Left lobe of liver (tissue), 2 donors: ENCODE measurements around the gene FTO. TPM values are rescaled to one million over a fixed set of nuclear protein-coding genes. Genes with fewer than 3 reads are reported as not detected.
A peak's percentile ranks its signal among the peaks of the same experiment; 100 is the strongest.

Experiments used
- ATAC-seq: fragments of 200-7000 bp; cut with Tn5 transposase; one replicate; pipeline ENCODE4 v1.9.1; 2020; ENCODE audit warnings: mild to moderate bottlenecking, moderate library complexity
- DNase-seq: peaks from one replicate; pipeline ENCODE4 v3.0.0-alpha.2; 2020; ENCODE audit warnings: low spot score
- total RNA-seq: library from RNA; stranded (reverse); gene quantifications from one replicate; pipeline ENCODE4 v1.2.1, GENCODE V29; 2021
- donor health status: DM: no; HTN: no; CAD: no; lungs with moderate emphysema.
- donor health status: DM: no; HTN: yes; CAD: no.

FTO gene
- total RNA-seq, 1 donor from 2014 or later = 29.9 TPM

DNA sequence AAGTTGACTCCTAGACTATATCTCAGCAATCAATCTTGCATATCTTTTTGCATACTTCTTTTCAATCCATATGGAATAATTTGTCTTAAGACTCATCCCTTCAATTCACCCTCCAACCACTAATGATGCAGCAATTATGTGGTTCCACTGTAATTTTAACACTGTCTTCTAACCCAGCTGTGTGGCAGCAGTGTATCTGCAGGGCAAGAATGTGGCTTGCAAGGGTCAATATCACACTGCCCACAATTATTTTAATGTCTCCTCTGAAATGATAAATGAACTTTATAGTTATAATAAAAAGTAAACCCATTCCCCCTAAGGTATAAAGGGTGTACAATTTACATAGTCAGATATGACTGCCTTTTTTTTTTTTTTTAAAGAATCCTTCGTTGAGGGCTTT lies 48.6 kb downstream of the FTO start:
- ATAC-seq (no peak), DNase-seq (no peak)

- no peak for DNase-seq
- ATAC-seq = no peak
Observed at GRCh38 chr16:53753431-53753830, 49.5 kb downstream of the FTO start.

GRCh38 chr16:53755026-53755910 lies 51.3 kb downstream of the FTO start:
- no peak for ATAC-seq
- no peak for DNase-seq

DNA sequence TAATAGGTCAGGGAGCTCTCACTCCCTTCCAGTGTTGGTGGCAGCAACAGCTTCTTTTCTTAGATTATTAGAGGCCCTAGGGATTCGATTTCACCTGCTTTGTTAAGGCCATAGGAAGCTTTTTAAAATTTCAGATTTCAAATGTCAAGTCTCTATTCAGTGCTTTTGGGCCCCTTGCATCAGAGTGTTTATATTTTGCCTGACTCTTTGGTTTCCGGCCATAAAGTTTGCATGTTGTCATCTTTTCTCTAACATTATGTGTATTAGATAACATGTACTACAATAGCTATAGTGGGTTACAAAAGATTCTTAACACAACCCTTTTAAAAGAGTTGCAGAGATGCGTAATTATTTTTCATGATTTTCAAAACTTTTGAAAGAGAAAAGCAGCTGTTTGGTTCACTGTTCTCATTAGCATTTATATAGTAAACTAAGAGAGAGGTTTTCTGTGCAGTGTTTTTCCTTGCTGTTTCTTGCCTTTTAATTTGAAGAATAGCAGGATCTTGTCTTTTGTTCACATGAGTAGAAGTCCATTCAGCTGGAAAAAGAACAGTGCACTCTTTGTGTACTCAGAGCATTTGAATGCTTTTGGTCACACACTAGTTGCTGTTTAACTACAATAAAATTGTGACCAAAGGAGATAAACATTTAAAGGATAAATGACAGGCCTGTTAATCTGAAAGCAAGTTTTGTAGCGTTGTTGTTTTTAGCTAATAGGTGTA lies 52.5 kb downstream of the FTO start:
- peak; percentile 76 for ATAC-seq
- DNase-seq = no peak

DNA sequence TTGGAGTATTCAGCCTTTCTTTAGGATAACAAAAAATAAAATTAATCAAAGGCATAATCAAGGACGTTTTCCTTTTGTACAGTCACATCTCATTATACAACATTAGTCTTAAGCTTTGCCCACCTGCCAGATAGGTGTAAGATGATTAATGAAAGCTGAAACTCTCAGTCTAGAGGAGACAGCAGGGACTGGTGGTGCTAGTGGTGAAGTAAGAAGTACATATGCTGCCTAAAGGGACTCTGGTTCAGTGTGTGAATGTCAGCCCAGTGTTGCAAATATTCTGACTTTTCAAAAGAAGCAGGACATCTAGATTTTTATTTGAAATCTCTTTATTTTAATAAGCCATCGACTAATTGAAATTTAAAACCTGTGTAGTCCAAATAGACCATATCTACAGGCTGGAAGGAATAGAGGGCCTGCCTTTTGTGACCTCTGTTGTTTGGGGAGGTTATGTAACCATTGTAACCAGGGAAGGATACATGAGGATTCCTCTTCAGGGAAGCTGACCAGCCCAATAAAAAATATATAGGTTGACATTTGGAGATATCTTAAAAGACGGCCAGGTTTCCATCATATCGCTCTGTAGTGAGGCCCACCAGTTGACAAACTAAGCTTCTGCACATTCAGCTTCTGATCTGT lies 54.1 kb downstream of the FTO start:
- ATAC-seq (peak; percentile 64), DNase-seq (no peak)

GRCh38 chr16:53761962-53762703 lies 58.2 kb downstream of the FTO start:
- DNase-seq = no peak

GRCh38 chr16:53766304-53767016 lies 62.5 kb downstream of the FTO start:
- ATAC-seq = no peak
- DNase-seq = no peak

More at GRCh38 chr16:53761962-53762703, 58.2 kb downstream of the FTO start:
- ATAC-seq = peak; percentile 92

GRCh38 chr16:53768167-53768566 lies 64.2 kb downstream of the FTO start:
- DNase-seq = no peak
- ATAC-seq = no peak

DNA sequence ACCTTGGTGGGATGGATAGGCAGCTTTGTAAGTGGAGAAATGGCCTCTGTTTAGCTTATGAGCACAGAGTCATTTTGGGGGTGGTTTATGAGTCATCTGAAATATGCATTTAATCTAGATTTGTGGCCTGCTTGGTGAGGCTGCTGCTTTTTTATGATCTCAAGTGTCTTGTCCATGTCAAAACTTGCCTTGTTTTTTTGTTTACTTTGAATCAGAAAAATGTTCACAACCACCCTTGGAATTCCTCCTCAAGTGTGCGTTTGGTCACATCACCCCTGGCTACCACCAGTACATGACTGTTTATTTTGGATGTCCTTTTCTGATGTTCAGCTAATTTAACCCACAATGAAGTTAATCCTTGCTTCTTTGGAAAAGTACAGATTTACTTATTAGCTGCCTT lies 64.6 kb downstream of the FTO start:
- ATAC-seq (no peak), DNase-seq (no peak)

- DNase-seq = no peak
- no peak for ATAC-seq
Observed at GRCh38 chr16:53769185-53769584, 65.2 kb downstream of the FTO start.

DNA sequence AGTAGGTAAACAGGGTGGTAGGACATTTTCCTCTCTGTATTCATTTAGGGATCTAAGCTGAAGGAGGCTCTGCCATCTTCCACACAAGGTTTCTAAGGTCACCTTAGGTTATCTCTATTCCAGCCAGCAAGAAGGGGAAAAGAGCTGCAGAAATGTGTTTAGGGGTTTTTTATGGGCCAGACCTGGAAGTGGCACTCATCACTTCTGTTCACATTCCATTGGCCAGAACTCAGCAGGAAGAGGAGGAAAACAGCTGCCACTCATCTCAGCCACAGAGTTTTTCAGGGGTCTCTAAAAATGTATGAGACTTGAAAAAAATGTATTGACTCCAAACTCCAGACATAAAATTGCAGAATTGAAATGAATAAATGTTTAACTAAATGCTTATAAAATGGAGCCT lies 65.8 kb downstream of the FTO start:
- DNase-seq (no peak), ATAC-seq (no peak)

DNA sequence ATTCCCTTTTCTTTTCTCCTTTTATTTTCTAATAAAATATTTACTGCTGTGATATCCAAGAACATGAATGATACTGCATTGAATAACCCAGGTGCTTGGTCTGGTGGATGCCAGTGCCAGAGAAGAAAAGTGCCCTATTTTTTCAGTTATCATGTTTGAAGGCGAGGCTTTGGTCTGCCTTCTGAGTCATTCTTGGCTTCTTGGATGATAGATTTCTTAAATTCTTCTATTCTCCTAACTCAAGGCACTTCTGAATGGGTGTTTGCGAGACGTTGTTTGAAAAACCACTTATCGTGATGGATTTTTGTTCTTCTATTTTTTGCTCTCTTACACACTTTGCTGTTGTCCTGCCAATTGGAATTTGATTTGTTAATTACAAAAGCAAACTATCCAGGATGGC lies 66.7 kb downstream of the FTO start:
- no peak for ATAC-seq
- no peak for DNase-seq

GRCh38 chr16:53771655-53772497 lies 67.9 kb downstream of the FTO start:
- ATAC-seq (no peak), DNase-seq (no peak)

GRCh38 chr16:53773150-53773846 lies 69.3 kb downstream of the FTO start:
- peak; percentile 92 for ATAC-seq
- DNase-seq = no peak

- no peak for ATAC-seq
- no peak for DNase-seq
Observed at GRCh38 chr16:53773881-53774280, 69.9 kb downstream of the FTO start.

DNA sequence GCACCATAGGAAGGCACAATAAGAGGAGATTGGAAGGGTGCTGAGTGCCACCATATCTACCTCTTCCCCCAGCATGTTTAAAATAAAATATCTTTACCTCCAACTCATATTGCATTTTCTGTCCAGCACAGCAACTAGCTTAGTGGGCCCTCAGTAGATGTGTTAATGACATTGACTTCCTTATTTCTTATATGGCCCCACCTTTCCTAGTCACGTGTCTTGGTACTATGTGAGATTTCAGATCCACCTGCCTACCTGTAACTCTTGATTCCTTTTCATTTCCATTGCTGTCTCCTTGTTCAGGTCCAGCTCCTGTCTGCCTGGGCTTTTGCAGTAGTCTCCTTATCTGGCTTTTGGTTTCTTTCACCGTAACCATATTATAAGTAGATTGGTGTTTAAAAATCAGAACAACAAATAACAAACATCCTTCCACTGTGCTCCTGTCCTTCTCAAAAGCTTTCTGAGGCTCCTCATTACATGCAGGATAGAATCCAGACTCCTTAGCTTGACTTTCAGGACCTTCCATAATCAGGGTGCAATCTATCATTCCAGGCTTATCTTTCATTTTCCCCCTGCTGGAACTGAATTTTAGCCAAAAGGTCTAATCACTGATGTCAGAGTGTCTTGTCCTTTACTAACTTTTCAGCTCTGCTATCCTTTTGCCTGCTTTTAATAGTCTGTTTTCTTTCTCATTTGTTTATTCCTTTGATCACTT lies 71.3 kb downstream of the FTO start:
- DNase-seq (no peak), ATAC-seq (peak; percentile 21)

- DNase-seq (no peak), ATAC-seq (peak; percentile 64)
Observed at GRCh38 chr16:53775821-53776431, 72.0 kb downstream of the FTO start.

DNA sequence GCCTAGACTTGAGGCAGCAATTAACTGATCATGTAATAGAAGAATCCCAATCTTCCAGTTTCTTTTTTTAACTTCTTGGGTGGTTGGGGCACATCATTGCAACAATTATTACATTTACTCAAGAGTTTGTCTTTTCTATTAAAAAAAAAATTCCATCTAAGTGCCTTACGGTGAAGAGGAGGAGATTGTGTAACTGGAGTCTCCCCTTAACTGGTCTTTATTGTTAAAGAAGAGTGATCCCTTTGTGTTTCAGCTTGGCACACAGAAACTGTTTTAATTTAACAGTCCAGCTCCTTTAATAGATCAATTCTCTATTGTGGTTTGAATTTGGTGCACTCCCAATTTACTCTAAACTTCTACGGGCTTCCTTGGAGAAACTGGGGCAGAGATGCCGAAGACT lies 75.2 kb downstream of the FTO start:
- ATAC-seq = no peak
- DNase-seq = no peak
